ENCODE measurements around the gene UBE2Z. TPM values are rescaled to one million over a fixed set of nuclear protein-coding genes. Genes with fewer than 3 reads are reported as not detected.

UBE2Z gene
- total RNA-seq, 2 donors from 2014 or later: 69.9 to 91.5 TPM

- no peak for TF ChIP-seq POLR2AphosphoS5 (IDR thresholded peaks at IDR 0.05)
- TF ChIP-seq POLR2A (IDR thresholded peaks at IDR 0.05): no peak
- no peak for TF ChIP-seq CTCF (IDR thresholded peaks at IDR 0.05)
- no peaks in the 10 kb centered on the region for H3K36me3 ChIP-seq
- no peak overlapping the region for H3K27ac ChIP-seq
- no peaks in the 10 kb centered on the region for H3K9me3 ChIP-seq
- WGBS: 28% methylated on average over 4 of the region's 4 CpGs
- intact Hi-C loops (cut with DNase I): no loop called here
- no peak for DNase-seq (ENCODE audit: low spot score)
- no peak overlapping the region for H3K4me3 ChIP-seq
- no peaks in the 10 kb centered on the region for H3K4me1 ChIP-seq (replicated peaks)
- peaks cover 8% of the 10 kb centered on the region for H3K27me3 ChIP-seq (replicated peaks; ENCODE audit: insufficient read depth)
Measured at GRCh38 chr17:48970224-48970623, 62.0 kb downstream of the UBE2Z start.

- H3K9me3 ChIP-seq: no peaks in the 10 kb centered on the region
- H3K36me3 ChIP-seq: no peaks in the 10 kb centered on the region
- no peak for TF ChIP-seq POLR2A (IDR thresholded peaks at IDR 0.05)
- no peak for TF ChIP-seq CTCF (IDR thresholded peaks at IDR 0.05)
- no peak for TF ChIP-seq POLR2AphosphoS5 (IDR thresholded peaks at IDR 0.05)
- WGBS: 77% methylated on average over 12 of the region's 12 CpGs
- H3K27me3 ChIP-seq (replicated peaks; ENCODE audit: insufficient read depth): peaks cover 8% of the 10 kb centered on the region
- DNase-seq (ENCODE audit: low spot score): no peak
- intact Hi-C loops (cut with DNase I): no loop called here
- no peak overlapping the region for H3K27ac ChIP-seq
- H3K4me3 ChIP-seq: no peak overlapping the region
- H3K4me1 ChIP-seq (replicated peaks): no peaks in the 10 kb centered on the region
Measured at GRCh38 chr17:48970865-48971687, 62.9 kb downstream of the UBE2Z start.

DNA sequence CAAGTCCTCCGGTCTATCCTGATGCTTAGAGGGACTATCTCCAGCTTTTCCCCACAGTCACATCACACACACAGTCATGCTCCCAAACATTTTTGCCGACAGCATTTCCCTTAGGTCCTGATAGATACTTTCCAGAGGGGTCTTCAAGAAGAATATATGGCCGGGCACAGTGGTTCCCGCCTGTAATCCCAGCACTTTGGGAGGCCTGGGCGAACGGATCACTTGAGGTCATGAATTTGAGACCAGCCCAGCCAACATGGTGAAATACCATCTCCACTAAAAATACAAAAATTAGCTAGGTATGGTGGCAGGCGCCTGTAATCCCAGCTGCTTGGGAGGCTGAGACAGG lies 64.5 kb downstream of the UBE2Z start:
- TF ChIP-seq POLR2A (IDR thresholded peaks at IDR 0.05) (no peak), CTCF (IDR thresholded peaks at IDR 0.05) (no peak), POLR2AphosphoS5 (IDR thresholded peaks at IDR 0.05) (no peak)
- no peaks in the 10 kb centered on the region for H3K36me3 ChIP-seq
- no peak for DNase-seq (ENCODE audit: low spot score)
- no peak overlapping the region for H3K4me3 ChIP-seq
- no peaks in the 10 kb centered on the region for H3K9me3 ChIP-seq
- 65% methylated on average over 7 of the region's 7 CpGs for WGBS
- H3K4me1 ChIP-seq (replicated peaks): no peaks in the 10 kb centered on the region
- no peak overlapping the region for H3K27ac ChIP-seq
- H3K27me3 ChIP-seq (replicated peaks; ENCODE audit: insufficient read depth): peaks cover 4% of the 10 kb centered on the region
- intact Hi-C loops (cut with DNase I): no loop called here

- Histone ChIP-seq H3K4me3 (no peak overlapping the region), H3K27me3 (replicated peaks; ENCODE audit: insufficient read depth) (peaks cover 4% of the 10 kb centered on the region), H3K4me1 (replicated peaks) (no peaks in the 10 kb centered on the region), H3K36me3 (no peaks in the 10 kb centered on the region), H3K9me3 (no peaks in the 10 kb centered on the region), H3K27ac (no peak overlapping the region)
- no peak for DNase-seq (ENCODE audit: low spot score)
- intact Hi-C loops (cut with DNase I): no loop called here
- WGBS: 44% methylated on average over 3 of the region's 3 CpGs
- no peak for TF ChIP-seq POLR2A (IDR thresholded peaks at IDR 0.05)
- TF ChIP-seq CTCF (IDR thresholded peaks at IDR 0.05): no peak
- TF ChIP-seq POLR2AphosphoS5 (IDR thresholded peaks at IDR 0.05): no peak
Measured at GRCh38 chr17:48973806-48974205, 65.6 kb downstream of the UBE2Z start.

Small RNAs within 50 kb of the gene (small RNA-seq; reads per million reads assigned to genes)
- gene AC068531.1: 0 reads per million in 2 donors
- 0 reads per million in 2 donors for gene RF00263
- gene RF01210: 0 reads per million in 2 donors
- gene RNU1-42P: 0 reads per million in 2 donors

Other genes starting within 250 kb of the UBE2Z start
- 100 to 1,000 TPM in 1 of 2 donors, 10 to 100 TPM in 1; 56.7 to 243 TPM for gene PRAC1, start 185.9 kb upstream of the UBE2Z start, total RNA-seq
- 100 to 1,000 TPM in 1 of 2 donors, 1 to 10 TPM in 1; 9.6 to 135 TPM for gene PRAC2, start 185.2 kb upstream of the UBE2Z start, total RNA-seq
- 100 to 1,000 TPM in 1 of 2 donors, 10 to 100 TPM in 1; 78.7 to 249 TPM for gene HOXB13, start 179.7 kb upstream of the UBE2Z start, total RNA-seq
- gene TTLL6, start 91.2 kb upstream of the UBE2Z start, total RNA-seq: 1 to 10 TPM in 1 of 2 donors, under 1 TPM in 1; 0.23 to 4.0 TPM
- 10 to 100 TPM; 60.1 to 78.8 TPM for gene CALCOCO2, start 77.4 kb upstream of the UBE2Z start, total RNA-seq
- gene ATP5MC1, start 15.6 kb upstream of the UBE2Z start, total RNA-seq: 100 to 1,000 TPM in 1 of 2 donors, 10 to 100 TPM in 1; 65.0 to 165 TPM
- gene SNF8, start 36.4 kb downstream of the UBE2Z start, total RNA-seq: 100 to 1,000 TPM in 1 of 2 donors, 10 to 100 TPM in 1; 71.2 to 111 TPM
- not detected for gene GIP, start 60.2 kb downstream of the UBE2Z start, total RNA-seq
- 10 to 100 TPM in 1 of 2 donors, not detected in 1; 10.9 TPM for gene IGF2BP1, start 89.0 kb downstream of the UBE2Z start, total RNA-seq
- not detected for gene B4GALNT2, start 224.4 kb downstream of the UBE2Z start, total RNA-seq

All from prostate gland (tissue), 2 donors.